RWPE1 (cell line): Measurements from ENCODE around the gene GLIPR1L2.
"Not testable (repeated sequence)": the region's sequence is repeated elsewhere in the genome, so short reads cannot be mapped to it uniquely, and the experiment has no call there.

ENCODE experiments used
- CTCF ChIA-PET: fragments of 350-600 bp; sonication (Branson Sonifier 250); formaldehyde crosslinking; extraction: SDS; loops from one replicate; lab custom pipeline; 2021; lab: Yijun Ruan, JAX
- POLR2A ChIA-PET: fragments of 400-600 bp; formaldehyde crosslinking; extraction: SDS; loops from one replicate; lab custom pipeline; 2020; ENCODE audit warnings: antibody characterized with exemption; ENCODE audit not compliant: low non-redundant PET; lab: Yijun Ruan, JAX
- DNase-seq: peaks from one replicate; pipeline ENCODE4 v3.0.0; 2012; ENCODE audit warnings: low spot score
- H3K27ac ChIP-seq: fragments of 450-650 bp; 2 replicates; pipeline ENCODE4 v1.5.1; 2017
- TF ChIP-seq, protein P1 (sequence below): fragments of 450-650 bp; conservative IDR thresholded peaks from 2 replicates; pipeline ENCODE4 v1.5.1; 2017; ENCODE audit warnings: low read depth, mild to moderate bottlenecking

Gene GLIPR1L2

DNA sequence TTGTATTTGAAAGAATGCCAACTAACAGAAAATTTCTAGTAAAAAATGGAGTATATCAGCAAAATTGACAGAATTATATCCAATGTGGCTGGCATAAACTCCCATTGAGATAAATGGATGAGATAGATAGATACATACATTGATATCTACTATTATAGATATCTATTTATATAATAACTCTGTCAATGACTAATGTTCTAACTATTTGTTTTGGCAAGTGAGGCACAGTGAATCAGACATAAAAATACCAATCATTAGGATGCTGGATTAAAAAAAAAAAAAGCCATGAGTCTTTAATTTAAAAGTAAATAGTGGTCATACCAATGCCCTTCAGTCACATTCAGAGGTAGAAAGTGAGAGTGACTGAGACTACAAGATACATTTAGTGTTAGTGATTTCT is 56.0 kb downstream of the GLIPR1L2 start:
- POLR2A ChIA-PET, result no interaction called here
- CTCF ChIA-PET, result interaction anchor here (0.6 to 1.0 kb wide), 2 partner anchors 10 to 373 kb away, joined by 3 to 6 read pairs; no protein-coding TSS in a partner anchor
- peak; percentile 73 for DNase-seq
- TF ChIP-seq, protein P1, sequence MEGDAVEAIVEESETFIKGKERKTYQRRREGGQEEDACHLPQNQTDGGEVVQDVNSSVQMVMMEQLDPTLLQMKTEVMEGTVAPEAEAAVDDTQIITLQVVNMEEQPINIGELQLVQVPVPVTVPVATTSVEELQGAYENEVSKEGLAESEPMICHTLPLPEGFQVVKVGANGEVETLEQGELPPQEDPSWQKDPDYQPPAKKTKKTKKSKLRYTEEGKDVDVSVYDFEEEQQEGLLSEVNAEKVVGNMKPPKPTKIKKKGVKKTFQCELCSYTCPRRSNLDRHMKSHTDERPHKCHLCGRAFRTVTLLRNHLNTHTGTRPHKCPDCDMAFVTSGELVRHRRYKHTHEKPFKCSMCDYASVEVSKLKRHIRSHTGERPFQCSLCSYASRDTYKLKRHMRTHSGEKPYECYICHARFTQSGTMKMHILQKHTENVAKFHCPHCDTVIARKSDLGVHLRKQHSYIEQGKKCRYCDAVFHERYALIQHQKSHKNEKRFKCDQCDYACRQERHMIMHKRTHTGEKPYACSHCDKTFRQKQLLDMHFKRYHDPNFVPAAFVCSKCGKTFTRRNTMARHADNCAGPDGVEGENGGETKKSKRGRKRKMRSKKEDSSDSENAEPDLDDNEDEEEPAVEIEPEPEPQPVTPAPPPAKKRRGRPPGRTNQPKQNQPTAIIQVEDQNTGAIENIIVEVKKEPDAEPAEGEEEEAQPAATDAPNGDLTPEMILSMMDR, result no peak
- no peak overlapping the region for H3K27ac ChIP-seq

DNA sequence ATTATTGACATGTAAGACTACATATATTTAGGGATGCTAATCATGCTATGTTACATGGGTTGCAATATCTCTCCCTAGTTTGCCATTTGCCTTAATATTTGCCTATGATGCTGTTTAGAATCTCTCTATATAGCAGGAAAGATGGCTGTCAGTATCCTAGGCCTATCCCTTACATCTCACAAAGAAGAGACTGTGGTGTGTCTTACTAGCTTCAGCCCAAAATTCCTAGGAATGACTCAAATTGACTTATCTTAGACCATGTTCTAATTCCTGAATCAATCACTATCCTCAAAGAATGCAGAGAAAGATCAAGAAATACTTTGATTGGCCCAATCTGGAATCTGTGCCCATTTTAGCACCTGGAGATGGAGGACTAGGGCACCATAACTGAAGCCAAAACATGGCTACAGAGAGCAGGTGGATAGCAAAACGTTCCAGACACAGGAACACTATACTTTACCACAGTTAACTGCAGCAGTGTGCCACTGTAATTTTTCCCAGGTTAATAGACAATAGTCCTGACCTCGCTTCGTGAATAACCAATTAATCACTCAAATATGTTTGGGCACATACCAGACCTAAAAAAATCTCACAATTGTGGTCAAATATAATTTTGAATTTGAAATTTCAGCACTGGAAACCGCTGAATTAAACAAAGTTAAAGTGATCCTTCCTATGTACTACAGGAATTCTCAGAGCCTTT is 57.0 kb downstream of the GLIPR1L2 start:
- TF ChIP-seq, protein P1, result no peak
- no peak overlapping the region for H3K27ac ChIP-seq
- CTCF ChIA-PET, result no interaction called here
- POLR2A ChIA-PET, result no interaction called here
- peak; percentile 2 for DNase-seq

DNA sequence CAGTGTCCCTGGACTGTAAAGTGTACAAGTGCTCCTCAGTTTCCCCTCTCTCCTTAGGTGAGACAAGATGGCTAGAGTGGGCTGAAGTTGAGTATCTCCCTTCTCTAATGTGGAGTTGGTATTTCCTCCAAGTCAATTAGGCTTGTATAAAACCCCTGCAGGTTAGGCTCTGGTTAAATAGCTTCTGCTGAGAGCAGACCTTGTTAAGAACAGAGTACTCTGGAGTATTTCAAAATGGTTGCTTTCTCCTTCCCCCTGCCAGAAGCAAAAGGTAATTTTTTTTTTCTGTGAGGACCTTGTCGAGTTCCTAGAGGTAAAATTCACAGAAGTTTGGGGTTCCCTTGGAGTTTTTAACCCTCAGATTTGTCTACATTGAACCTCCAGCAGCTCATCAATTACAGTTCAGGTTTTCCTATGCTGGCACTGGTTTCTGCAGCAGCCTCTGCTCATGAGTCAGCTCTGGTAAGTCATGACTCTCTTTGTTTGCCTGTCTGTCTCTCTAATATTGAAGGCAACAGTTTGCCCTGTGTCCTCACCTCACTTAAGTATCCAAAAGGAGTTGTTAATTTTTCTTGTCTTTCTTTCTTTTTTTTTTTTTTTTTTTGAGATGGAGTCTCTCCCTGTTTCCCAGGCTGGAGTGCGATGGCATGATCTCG is 61.9 kb downstream of the GLIPR1L2 start:
- ChIA-PET CTCF (interaction anchor here (0.8 kb wide), 1 partner anchor 421 kb away, joined by 3 read pairs; no protein-coding TSS in a partner anchor), POLR2A (no interaction called here)
- DNase-seq, result no peak
- TF ChIP-seq, protein P1, result no peak
- H3K27ac ChIP-seq, result no peak overlapping the region

DNA sequence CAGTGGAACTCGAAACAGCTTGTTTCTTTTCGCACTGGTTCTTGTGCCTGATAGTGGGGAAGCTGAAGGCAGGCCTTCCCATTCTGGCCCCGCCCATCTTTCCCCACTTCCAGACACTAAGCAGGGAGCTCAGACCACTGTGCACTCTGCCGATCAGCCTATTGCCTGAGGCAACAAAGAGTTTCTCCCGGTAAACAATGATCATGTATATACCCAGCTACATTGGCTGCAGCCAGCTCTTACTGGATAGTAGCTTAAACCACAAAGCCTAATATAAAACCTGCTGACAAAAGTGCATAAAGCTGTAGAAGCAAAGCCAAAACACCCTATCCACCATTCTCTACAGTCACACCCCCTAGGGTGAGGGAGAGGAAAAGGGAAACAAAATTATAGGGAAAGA is 65.0 kb downstream of the GLIPR1L2 start:
- ChIA-PET POLR2A (interaction anchor here (0.6 kb wide), 1 partner anchor 55 kb away, joined by 3 read pairs; no protein-coding TSS in a partner anchor), CTCF (no interaction called here)
- DNase-seq, result no peak
- H3K27ac ChIP-seq, result no peak overlapping the region
- TF ChIP-seq, protein P1, result no peak

DNA sequence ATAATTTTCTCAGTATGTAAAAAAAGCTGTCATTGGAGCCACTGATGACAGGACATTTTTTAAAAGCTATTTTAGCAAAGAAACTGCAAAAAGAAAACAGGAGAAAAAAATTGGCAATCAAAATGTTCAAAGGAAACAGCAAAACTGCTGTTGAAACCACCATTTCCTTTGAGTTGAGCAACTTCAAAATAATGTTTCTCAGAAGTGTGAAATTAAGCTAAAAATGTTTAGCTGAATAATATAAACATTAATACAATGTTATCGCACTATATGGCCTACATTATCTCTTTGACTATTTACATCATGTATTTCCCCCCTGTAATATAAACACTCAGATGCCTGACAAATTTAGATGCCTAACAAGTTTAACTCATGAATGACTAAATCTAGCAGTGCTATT is 66.3 kb downstream of the GLIPR1L2 start:
- no peak for DNase-seq
- ChIA-PET CTCF (interaction anchor here (0.6 to 1.2 kb wide), 2 partner anchors 11 to 68 kb away, joined by 3 read pairs; no protein-coding TSS in a partner anchor), POLR2A (no interaction called here)
- TF ChIP-seq, protein P1, result no peak
- no peak overlapping the region for H3K27ac ChIP-seq

DNA sequence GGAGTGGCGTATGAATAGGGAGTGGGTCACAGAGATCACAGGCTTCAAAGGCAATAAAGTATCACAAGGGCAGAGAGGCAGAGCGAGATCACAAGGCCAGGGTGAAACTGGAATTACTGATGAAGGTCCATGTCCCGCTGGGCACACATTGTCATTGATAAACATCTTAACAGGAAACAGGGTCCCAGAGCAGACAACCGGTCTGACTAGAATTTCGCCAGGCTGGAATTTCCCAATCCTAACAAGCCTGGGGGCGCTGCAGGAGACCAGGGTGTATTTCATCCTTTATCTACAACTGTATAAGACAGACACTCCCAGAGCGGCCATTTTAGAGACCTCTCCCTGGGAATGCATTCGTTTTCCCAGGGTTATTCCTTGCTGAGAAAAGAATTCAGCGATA is 67.0 kb downstream of the GLIPR1L2 start:
- H3K27ac ChIP-seq, result not testable (repeated sequence)
- CTCF ChIA-PET, result interaction anchor here (1.2 kb wide), 1 partner anchor 11 kb away, joined by 3 read pairs; no protein-coding TSS in a partner anchor

More for the DNA sequence above, 67.0 kb downstream of the GLIPR1L2 start:
- DNase-seq, POLR2A ChIA-PET: not testable (repeated sequence)
